Measurements from ENCODE around the gene DPH2.
A peak's percentile ranks its signal among the peaks of the same experiment; 100 is the strongest.

The DPH2 gene, protein sequence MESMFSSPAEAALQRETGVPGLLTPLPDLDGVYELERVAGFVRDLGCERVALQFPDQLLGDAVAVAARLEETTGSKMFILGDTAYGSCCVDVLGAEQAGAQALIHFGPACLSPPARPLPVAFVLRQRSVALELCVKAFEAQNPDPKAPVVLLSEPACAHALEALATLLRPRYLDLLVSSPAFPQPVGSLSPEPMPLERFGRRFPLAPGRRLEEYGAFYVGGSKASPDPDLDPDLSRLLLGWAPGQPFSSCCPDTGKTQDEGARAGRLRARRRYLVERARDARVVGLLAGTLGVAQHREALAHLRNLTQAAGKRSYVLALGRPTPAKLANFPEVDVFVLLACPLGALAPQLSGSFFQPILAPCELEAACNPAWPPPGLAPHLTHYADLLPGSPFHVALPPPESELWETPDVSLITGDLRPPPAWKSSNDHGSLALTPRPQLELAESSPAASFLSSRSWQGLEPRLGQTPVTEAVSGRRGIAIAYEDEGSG

DNA sequence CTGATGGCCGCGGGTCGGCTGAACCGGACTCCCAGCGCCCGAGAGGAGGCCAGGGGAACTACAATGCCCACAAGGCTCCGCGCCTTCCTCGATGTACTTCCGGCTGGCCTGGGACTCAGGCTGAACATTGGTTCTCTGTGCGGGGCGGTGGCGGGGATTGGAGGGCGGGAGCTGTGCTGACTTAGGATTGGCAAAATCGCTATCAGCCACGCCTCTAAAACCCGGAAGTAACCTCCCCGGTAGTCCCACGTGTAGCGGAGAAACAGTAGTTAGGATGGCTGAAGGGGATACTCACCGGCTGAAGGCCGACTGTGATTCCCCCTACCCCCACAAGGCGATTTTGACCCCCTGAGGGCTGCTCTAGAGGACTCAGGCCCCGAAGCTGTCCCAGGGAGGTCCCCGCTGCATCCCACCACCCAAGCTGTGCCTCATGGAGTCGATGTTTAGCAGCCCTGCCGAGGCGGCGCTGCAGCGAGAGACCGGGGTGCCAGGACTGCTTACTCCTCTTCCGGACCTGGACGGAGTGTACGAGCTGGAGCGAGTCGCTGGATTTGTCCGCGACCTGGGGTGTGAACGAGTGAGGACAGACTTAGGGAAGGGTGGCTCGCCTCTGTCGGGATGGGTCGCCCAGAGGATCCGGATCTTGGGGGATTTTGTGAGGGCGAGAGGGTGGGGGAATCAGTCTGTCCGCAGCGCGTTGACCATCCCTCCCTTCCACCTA, at the start of gene DPH2:
TSS of gene DPH2 (plus strand) at position 265 of the 721 bp plus-strand sequence. CDS start at position 431, 166 bp downstream.
- peak within 1 kb of the TSS; percentile 96 for H2AFZ ChIP-seq (ENCODE audit: low read depth, low read length)
- H3K4me3 ChIP-seq (ENCODE audit: low read depth in 1 of 2, low read length in 2 of 2): peak within 1 kb of the TSS; percentile 99 to 100
- 0 out of 2 replicates have a peak, but pooled peaks cover 3% of the 10 kb centered on the region for H4K20me1 ChIP-seq (ENCODE audit: insufficient read depth, low read length)
- peak within 1 kb of the TSS; percentile 70 for H3K9ac ChIP-seq (ENCODE audit: low read depth, low read length)
- DNase-seq: peak; percentile 98
- H3K27ac ChIP-seq (ENCODE audit: low read length): peak within 1 kb of the TSS; percentile 72
- TF ChIP-seq EZH2 (IDR thresholded peaks at IDR 0.05; ENCODE audit: borderline replicate concordance, low read depth, low read length, severe bottlenecking): no peak
- TF ChIP-seq, protein P1, sequence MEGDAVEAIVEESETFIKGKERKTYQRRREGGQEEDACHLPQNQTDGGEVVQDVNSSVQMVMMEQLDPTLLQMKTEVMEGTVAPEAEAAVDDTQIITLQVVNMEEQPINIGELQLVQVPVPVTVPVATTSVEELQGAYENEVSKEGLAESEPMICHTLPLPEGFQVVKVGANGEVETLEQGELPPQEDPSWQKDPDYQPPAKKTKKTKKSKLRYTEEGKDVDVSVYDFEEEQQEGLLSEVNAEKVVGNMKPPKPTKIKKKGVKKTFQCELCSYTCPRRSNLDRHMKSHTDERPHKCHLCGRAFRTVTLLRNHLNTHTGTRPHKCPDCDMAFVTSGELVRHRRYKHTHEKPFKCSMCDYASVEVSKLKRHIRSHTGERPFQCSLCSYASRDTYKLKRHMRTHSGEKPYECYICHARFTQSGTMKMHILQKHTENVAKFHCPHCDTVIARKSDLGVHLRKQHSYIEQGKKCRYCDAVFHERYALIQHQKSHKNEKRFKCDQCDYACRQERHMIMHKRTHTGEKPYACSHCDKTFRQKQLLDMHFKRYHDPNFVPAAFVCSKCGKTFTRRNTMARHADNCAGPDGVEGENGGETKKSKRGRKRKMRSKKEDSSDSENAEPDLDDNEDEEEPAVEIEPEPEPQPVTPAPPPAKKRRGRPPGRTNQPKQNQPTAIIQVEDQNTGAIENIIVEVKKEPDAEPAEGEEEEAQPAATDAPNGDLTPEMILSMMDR (IDR thresholded peaks at IDR 0.05; ENCODE audit: borderline replicate concordance, extremely low read depth, low read length, poor library complexity, severe bottlenecking): no peak
- peaks cover 35% of the 10 kb centered on the region for H3K4me1 ChIP-seq (ENCODE audit: insufficient read depth, low read length)
- peaks cover 17% of the 10 kb centered on the region for H3K79me2 ChIP-seq (ENCODE audit: insufficient read depth, low read length)
- H3K9me3 ChIP-seq (ENCODE audit: insufficient read depth, low read length, severe bottlenecking): no peaks in the 10 kb centered on the region
- peaks cover 14% of the 10 kb centered on the region; the same call in 1 of the 2 replicates for H3K36me3 ChIP-seq (ENCODE audit: insufficient read depth, low read length)
- no peaks in the 10 kb centered on the region for H3K27me3 ChIP-seq (ENCODE audit: insufficient read depth, low read length, poor library complexity)
- ATAC-seq (ENCODE audit: insufficient read depth, low read depth): peak; percentile 92
- peak within 1 kb of the TSS; percentile 96 for H3K4me2 ChIP-seq (ENCODE audit: insufficient read depth, low read length)

DNA sequence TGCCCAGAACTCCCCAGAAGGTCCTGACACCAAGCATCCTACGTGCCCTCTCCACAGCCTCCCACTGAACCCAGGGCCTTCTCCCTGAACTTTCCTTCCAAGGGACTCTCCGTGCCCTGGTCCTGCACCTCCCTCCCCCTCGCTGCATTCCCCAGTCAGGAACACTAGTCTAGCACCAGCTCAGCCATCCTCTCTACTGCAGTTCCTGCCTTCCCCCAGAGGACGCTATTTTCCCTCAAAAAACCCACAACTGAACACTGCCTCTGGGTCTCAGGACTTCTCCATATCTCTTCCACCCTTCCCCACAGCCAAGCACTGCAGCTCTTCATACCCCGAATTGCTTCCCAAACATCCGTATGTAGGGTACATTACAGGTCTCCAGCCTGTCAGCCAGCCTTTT, 48.8 kb upstream of the DPH2 start:
- ATAC-seq (ENCODE audit: insufficient read depth, low read depth): no peak
- Histone ChIP-seq H2AFZ (ENCODE audit: low read depth, low read length) (no peak overlapping the region), H3K9me3 (ENCODE audit: insufficient read depth, low read length, severe bottlenecking) (no peaks in the 10 kb centered on the region), H3K4me1 (ENCODE audit: insufficient read depth, low read length) (peaks cover 11% of the 10 kb centered on the region; the same call in 1 of the 2 replicates), H4K20me1 (ENCODE audit: insufficient read depth, low read length) (no peaks in the 10 kb centered on the region), H3K4me2 (ENCODE audit: insufficient read depth, low read length) (no peak overlapping the region), H3K36me3 (ENCODE audit: insufficient read depth, low read length) (no peaks in the 10 kb centered on the region; the same call in 1 of the 2 replicates), H3K27me3 (ENCODE audit: insufficient read depth, low read length, poor library complexity) (no peaks in the 10 kb centered on the region), H3K9ac (ENCODE audit: low read depth, low read length) (no peak overlapping the region), H3K79me2 (ENCODE audit: insufficient read depth, low read length) (no peaks in the 10 kb centered on the region), H3K27ac (ENCODE audit: low read length) (no peak overlapping the region), H3K4me3 (ENCODE audit: low read depth in 1 of 2, low read length in 2 of 2) (no peak overlapping the region)
- no peak for DNase-seq
- TF ChIP-seq, protein P1 (IDR thresholded peaks at IDR 0.05; ENCODE audit: borderline replicate concordance, extremely low read depth, low read length, poor library complexity, severe bottlenecking): no peak
- no peak for TF ChIP-seq EZH2 (IDR thresholded peaks at IDR 0.05; ENCODE audit: borderline replicate concordance, low read depth, low read length, severe bottlenecking)

DNA sequence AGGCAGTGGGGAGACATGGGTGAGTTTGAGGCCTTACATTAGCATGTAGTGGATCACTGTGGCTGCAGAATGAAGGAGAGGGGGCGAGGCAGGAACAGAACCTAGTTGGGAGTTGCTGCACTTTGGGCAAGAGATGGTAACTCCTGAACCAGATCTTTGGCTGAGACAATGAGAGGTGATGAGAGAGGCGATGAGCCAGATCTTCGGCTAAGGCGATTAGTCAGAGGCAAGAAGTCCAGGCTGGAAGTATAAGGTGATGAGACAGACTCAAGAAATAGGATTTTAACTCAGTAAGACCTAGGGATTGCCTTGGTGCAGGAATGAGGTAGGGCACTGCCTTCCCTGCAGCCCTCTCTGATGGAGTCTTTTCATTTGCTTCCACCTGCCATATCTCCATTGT, 45.3 kb upstream of the DPH2 start:
- Histone ChIP-seq H3K27ac (ENCODE audit: low read length) (no peak overlapping the region), H3K36me3 (ENCODE audit: insufficient read depth, low read length) (no peaks in the 10 kb centered on the region; the same call in 1 of the 2 replicates), H3K4me3 (ENCODE audit: low read depth in 1 of 2, low read length in 2 of 2) (no peak overlapping the region), H3K9me3 (ENCODE audit: insufficient read depth, low read length, severe bottlenecking) (no peaks in the 10 kb centered on the region), H3K79me2 (ENCODE audit: insufficient read depth, low read length) (no peaks in the 10 kb centered on the region), H4K20me1 (ENCODE audit: insufficient read depth, low read length) (no peaks in the 10 kb centered on the region), H3K9ac (ENCODE audit: low read depth, low read length) (no peak overlapping the region), H3K27me3 (ENCODE audit: insufficient read depth, low read length, poor library complexity) (no peaks in the 10 kb centered on the region), H3K4me2 (ENCODE audit: insufficient read depth, low read length) (no peak overlapping the region), H3K4me1 (ENCODE audit: insufficient read depth, low read length) (peaks cover 8% of the 10 kb centered on the region; the same call in 1 of the 2 replicates), H2AFZ (ENCODE audit: low read depth, low read length) (no peak overlapping the region)
- ATAC-seq (ENCODE audit: insufficient read depth, low read depth): no peak
- no peak for DNase-seq
- TF ChIP-seq, protein P1 (IDR thresholded peaks at IDR 0.05; ENCODE audit: borderline replicate concordance, extremely low read depth, low read length, poor library complexity, severe bottlenecking): no peak
- TF ChIP-seq EZH2 (IDR thresholded peaks at IDR 0.05; ENCODE audit: borderline replicate concordance, low read depth, low read length, severe bottlenecking): no peak

Measured in DND-41 (cell line).